AG09319 (cell line): ENCODE measurements around the gene CGNL1.

ENCODE experiments used
- DNase-seq: peaks from one replicate; pipeline ENCODE4 v3.0.0-alpha.2; 2010; ENCODE audit warnings: low read depth; ENCODE audit errors: extremely low read depth
- TF ChIP-seq, protein P1 (sequence below): IDR thresholded peaks from 2 replicates; pipeline ENCODE4 v1.5.1; 2011; ENCODE audit warnings: low read depth, mild to moderate bottlenecking, inconsistent platforms, low read length, moderate library complexity

Gene CGNL1

DNA sequence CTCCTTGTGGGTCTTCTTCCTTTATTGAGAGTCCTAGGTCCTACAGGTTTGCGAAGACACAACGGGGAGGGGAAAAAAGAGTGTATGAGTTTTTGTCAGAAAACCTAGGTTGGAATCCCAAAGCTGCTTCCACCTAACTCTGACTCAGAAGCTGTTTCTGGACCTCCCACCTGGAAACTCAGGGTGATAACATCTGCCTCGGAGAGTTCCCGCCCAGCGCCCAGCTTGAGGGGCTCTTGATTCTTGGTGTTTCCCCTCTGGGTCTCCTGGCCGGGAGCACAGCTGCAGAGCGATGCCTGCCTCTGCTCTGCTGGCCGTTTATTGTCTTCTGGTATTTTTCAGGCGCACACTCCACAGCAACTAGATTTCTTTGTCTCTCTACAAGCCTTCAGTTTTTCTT, 162.5 kb downstream of the CGNL1 start:
- DNase-seq = no peak
- TF ChIP-seq, protein P1, sequence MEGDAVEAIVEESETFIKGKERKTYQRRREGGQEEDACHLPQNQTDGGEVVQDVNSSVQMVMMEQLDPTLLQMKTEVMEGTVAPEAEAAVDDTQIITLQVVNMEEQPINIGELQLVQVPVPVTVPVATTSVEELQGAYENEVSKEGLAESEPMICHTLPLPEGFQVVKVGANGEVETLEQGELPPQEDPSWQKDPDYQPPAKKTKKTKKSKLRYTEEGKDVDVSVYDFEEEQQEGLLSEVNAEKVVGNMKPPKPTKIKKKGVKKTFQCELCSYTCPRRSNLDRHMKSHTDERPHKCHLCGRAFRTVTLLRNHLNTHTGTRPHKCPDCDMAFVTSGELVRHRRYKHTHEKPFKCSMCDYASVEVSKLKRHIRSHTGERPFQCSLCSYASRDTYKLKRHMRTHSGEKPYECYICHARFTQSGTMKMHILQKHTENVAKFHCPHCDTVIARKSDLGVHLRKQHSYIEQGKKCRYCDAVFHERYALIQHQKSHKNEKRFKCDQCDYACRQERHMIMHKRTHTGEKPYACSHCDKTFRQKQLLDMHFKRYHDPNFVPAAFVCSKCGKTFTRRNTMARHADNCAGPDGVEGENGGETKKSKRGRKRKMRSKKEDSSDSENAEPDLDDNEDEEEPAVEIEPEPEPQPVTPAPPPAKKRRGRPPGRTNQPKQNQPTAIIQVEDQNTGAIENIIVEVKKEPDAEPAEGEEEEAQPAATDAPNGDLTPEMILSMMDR = no peak

DNA sequence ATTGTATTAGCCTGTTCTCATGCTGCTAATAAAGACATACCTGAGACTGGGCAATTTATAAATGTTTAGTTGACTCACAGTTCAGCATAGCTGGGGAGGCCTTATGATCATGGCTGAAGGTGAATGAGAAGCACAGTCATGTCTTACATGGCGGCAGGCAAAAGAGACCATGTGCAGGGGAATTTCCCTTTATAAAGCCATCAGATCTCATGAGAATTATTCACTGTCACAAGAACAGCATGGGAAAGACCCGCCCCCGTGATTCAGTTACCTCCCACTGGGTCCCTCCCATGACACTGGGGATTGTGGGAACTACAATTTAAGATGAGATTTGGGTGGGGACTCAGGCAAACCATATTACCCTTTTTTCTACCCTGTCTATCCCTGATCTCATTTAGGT, 163.9 kb downstream of the CGNL1 start:
- DNase-seq = no peak
- TF ChIP-seq, protein P1 = no peak

DNA sequence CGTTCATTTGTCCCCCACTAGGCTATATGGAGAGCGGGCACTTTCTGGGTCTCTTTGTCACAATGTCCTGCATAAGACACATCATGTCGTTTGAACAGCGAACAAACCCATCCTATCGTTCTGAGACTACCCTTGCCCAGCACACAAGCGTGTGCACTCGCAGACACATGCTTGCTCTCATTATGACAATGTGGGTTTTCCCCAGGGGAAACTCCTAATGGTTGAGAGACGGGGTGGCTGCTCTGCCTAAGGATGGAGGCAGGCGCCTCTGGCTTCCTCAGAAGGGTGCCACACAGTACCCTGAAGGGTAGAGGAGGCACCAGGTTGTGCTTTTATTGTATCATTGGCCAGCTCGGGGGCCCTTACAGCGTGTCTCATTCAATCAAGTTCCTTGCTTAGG, 164.4 kb downstream of the CGNL1 start:
- TF ChIP-seq, protein P1 = no peak
- DNase-seq = no peak

DNA sequence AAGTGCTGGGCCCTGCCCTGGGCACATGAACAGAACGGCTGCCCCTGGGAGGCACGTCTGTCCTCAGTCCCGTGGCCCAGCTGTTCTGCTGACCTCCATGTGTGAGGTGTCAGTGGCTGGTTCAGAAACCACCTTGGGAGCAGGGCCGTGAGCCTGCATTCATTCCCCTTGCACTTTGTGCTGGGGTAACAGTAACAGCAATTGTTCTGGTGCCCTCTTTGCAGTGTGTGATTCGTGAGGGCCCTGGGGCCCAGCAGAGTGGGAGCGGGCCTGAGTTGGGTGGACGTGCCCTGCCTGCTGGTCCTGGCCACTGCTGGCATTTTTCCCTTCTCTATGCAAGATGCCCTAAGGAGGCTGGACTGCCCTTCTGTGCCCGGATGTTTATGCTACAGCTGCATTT, 165.0 kb downstream of the CGNL1 start:
- no peak for DNase-seq
- TF ChIP-seq, protein P1 = no peak

DNA sequence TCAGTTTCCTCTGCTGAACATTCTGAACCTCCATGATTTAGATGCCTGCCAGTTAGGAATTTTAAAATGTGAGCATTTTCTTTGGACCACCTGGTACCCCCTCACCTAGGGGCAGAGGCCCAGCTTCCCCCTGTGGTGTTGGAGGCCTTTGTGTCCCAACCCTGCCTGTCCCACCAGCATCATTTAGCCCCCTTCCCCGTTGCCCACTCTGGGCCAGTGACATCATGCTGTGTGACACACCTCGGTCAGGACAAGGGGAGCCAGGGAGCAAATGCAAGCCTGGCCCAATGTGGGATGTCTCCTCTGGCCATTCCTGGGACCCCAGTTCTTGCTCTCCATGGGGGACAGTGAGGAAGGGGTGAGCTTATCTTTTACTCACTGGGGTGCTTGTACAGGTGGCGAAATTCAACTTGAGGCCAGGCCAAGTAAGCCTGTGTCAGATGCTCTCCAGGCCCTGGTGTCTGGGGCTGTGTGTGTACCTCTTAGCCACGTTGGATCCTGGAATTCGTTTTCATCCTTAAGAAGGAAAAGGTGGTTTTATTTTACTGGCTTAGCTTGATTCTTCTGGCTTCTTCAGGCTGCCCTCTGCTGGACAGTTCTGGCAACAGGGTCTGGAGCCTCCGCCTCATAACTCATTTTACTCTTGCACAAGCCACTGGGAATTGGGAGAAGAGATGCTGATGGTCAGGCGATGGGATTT, 165.7 kb downstream of the CGNL1 start:
- DNase-seq = peak; percentile 55
- TF ChIP-seq, protein P1 = peak; percentile 98

DNA sequence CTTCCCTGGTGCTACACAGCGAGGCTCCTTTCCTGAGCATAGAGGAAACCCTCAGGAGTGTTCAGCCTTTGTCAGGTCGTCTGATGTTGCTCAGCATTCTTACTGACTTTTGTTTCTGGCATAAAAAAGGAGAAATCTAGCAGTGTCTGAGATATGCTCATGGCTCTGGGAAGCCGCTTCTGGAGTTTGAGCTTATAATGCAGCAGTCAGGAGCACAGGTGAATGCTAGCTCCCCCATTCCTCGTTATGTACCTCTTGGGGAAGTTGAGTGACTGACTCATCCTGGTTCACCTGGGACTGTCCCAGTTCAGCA, 166.2 kb downstream of the CGNL1 start:
- DNase-seq = no peak
- TF ChIP-seq, protein P1 = no peak

DNA sequence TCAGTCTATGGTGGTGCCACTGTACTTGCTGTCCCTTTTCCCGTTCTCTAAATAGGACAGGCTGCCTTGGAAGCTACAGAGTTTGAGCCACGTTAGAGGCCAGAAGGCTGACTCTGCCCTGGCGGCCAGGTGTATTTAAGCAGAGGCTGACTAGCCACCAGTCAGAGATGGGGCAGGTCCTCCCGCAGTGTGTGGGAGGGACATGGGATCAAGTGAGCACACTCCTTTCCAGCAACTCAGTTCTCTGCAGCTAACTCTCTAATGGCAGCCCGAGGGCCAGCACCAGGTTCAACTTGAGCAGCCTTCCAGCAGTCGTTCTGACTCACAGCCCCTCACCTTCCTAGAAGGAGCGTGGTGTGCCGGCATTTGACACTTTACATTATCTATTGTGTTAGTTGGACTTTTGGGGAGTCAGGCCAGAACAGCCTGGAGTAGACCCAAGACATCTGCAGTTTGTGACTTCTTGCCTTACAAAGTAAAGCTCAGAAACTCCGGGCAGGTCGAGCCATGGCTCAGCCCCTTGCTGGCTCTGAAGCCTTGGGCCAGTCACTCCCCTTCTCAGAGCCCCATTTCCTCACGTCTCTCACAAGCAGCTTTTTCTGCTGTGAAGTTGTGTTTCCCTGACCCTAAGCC, 168.7 kb downstream of the CGNL1 start:
- DNase-seq = no peak
- TF ChIP-seq, protein P1 = no peak
